Neural crest cell (in vitro differentiated cells): Measurements from ENCODE around the gene CSMD2. TPM values are rescaled to one million over a fixed set of nuclear protein-coding genes. Genes with fewer than 3 reads are reported as not detected.

Source experiments
- DNase-seq: peaks from one replicate; pipeline ENCODE4 v3.0.0; 2021; ENCODE audit warnings: low read depth, mixed read lengths, low spot score
- H3K27ac Mint-ChIP-seq: one replicate; pipeline ENCODE4 v1.8.0; 2021; ENCODE audit warnings: mild to moderate bottlenecking, mixed read lengths; ENCODE audit not compliant: unreplicated experiment
- H3K27me3 Mint-ChIP-seq: 2 replicates; pipeline ENCODE4 v1.8.0; 2021; ENCODE audit warnings: low read depth, mild to moderate bottlenecking, mixed read lengths
- H3K36me3 Mint-ChIP-seq: 2 replicates; pipeline ENCODE4 v1.8.0; 2021; ENCODE audit warnings: low read depth, mild to moderate bottlenecking, mixed read lengths
- H3K4me1 Mint-ChIP-seq: 2 replicates; pipeline ENCODE4 v1.8.0; 2021; ENCODE audit warnings: mixed read lengths
- H3K4me3 Mint-ChIP-seq: one replicate; pipeline ENCODE4 v1.8.0; 2021; ENCODE audit warnings: mild to moderate bottlenecking, mixed read lengths
- H3K9me3 Mint-ChIP-seq: 2 replicates; pipeline ENCODE4 v1.8.0; 2021; ENCODE audit warnings: mixed read lengths
- total RNA-seq: library from RNA; stranded (reverse); gene quantifications from 2 replicates; pipeline ENCODE4 v1.2.1, GENCODE V29; 2021
- TF ChIP-seq, protein P1 (sequence below): fragments of 200-600 bp; sonication (generic); conservative IDR thresholded peaks from 2 replicates; pipeline ENCODE4 v1.5.0; 2021; ENCODE audit warnings: antibody characterized with exemption, mild to moderate bottlenecking

CSMD2 gene
- total RNA-seq, 1 donor from 2014 or later = 0.40 TPM

DNA sequence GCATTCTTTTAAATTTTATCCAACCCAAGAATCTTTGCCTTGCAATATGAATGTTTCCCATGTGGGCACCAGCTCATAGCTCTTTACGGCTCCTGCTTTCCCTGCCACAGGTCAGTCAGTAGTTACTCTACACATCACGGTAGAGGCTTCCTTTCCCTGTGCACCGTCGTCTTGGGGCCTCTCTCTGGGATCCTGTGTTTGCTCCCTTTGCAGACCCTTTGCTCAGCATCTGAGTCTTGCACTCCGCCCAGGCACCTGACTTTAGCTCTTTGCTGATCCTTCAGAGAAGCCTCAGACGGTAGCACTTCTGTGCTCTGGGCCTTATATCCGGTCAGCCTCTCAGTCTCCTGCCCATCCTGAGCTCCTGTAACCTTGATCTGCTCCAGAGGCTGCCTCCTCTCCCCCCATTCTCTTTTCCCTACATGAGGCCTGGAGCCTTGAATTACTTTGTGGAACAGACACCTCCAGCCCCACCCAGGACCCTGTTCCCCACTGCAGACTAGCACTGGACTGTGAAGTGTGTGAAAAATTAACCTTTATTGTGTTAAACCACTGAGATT is 484.7 kb downstream of the CSMD2 start:
- DNase-seq = no peak
- Mint-ChIP-seq H3K36me3 (no peaks in the 10 kb centered on the region), H3K27ac (peak overlapping the region; percentile 43), H3K27me3 (peaks cover 19% of the 10 kb centered on the region), H3K4me1 (no peaks in the 10 kb centered on the region), H3K9me3 (no peaks in the 10 kb centered on the region), H3K4me3 (no peak overlapping the region)
- TF ChIP-seq, protein P1, sequence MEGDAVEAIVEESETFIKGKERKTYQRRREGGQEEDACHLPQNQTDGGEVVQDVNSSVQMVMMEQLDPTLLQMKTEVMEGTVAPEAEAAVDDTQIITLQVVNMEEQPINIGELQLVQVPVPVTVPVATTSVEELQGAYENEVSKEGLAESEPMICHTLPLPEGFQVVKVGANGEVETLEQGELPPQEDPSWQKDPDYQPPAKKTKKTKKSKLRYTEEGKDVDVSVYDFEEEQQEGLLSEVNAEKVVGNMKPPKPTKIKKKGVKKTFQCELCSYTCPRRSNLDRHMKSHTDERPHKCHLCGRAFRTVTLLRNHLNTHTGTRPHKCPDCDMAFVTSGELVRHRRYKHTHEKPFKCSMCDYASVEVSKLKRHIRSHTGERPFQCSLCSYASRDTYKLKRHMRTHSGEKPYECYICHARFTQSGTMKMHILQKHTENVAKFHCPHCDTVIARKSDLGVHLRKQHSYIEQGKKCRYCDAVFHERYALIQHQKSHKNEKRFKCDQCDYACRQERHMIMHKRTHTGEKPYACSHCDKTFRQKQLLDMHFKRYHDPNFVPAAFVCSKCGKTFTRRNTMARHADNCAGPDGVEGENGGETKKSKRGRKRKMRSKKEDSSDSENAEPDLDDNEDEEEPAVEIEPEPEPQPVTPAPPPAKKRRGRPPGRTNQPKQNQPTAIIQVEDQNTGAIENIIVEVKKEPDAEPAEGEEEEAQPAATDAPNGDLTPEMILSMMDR = no peak

DNA sequence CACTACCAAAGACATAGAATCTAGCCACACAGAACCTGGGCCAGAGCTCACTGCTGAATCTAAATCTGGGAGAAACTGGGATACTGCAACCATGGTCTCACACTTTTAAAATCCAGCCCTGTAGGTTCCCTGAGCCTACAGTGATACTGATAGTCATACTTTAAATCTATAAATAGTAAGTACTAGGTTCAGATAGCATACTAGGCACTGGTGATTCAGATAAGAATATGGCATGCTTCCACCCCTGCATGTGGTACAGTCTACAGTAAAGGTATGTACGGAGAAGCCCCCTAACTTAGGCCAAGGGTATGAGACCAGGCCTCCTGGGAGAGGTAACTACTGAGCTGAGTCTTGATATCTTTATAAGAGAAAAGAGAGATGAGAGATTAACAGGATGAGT is 494.5 kb downstream of the CSMD2 start:
- peaks cover 9% of the 10 kb centered on the region for H3K27me3 Mint-ChIP-seq
- peaks cover 15% of the 10 kb centered on the region for H3K4me1 Mint-ChIP-seq
- H3K36me3 Mint-ChIP-seq = no peaks in the 10 kb centered on the region
- H3K27ac Mint-ChIP-seq = no peak overlapping the region
- H3K4me3 Mint-ChIP-seq = no peak overlapping the region
- TF ChIP-seq, protein P1 = no peak
- DNase-seq = no peak
- H3K9me3 Mint-ChIP-seq = peaks cover 6% of the 10 kb centered on the region

DNA sequence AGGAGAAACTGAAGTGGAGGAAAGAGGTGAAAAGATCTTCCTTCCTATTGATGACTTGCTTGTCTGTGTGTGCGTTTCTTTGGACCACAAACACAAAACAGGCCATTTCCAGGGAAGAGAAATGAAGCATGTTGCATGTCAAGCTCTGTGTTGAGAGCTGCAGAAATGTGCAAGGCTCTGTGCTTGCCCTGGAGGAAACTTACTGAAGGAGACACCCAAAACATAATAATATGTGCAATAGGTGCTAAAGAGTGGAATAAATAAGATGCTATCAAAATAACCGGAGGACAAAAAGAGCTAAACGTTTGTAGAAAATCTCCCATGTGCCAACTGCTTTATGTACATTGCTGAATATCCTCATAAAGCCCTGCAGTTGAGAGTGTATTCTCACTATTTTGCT is 496.3 kb downstream of the CSMD2 start:
- H3K36me3 Mint-ChIP-seq = no peaks in the 10 kb centered on the region
- TF ChIP-seq, protein P1 = no peak
- H3K27ac Mint-ChIP-seq = peak overlapping the region; percentile 54
- H3K4me3 Mint-ChIP-seq = no peak overlapping the region
- peaks cover 6% of the 10 kb centered on the region for H3K27me3 Mint-ChIP-seq
- peaks cover 3% of the 10 kb centered on the region for H3K9me3 Mint-ChIP-seq
- H3K4me1 Mint-ChIP-seq = peaks cover 15% of the 10 kb centered on the region
- DNase-seq = no peak

DNA sequence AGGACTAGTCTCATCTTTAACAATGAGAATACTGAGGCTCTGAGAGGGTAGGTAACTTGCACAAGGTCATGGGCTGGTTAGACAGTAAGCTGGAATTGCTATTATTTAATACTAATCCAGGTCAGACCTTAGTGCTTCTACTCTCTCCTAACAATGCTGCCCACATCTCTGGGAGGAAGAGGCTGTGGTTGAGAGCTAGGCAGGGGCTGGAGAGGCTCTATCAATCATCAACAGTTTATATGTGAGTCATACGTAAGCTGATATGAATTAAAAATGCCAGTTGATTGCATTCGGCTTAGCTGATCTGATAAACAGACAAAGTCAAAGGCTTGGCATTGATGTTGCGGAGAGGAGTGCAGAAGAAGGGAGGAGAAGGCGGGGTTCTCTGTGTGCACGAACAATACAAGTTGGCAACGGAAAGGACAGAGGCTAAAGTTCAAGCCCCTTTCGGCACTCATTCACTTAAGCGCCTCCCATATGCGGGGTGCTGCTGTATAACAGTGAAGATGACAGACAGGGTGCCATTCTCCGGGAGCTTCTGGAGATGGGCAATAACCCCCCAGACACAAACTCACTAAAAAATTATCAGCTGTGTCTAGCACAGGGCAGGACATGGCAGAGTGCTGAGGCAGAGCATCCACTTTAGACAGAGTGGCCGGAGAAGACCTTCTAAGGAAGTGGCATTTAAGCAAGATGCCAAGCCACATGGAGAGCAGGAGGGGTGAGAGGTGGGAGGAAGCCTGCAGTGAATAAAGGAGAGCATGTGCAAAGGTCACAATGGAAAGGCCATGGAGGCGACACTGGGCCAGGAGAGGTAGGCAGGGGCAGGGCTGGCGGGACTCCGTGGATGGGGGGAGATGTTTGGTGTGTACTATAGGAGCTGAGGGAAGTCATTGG is 497.4 kb downstream of the CSMD2 start:
- Mint-ChIP-seq H3K27me3 (peaks cover 6% of the 10 kb centered on the region), H3K4me3 (no peak overlapping the region), H3K27ac (no peak overlapping the region), H3K9me3 (peaks cover 3% of the 10 kb centered on the region), H3K4me1 (peaks cover 15% of the 10 kb centered on the region), H3K36me3 (no peaks in the 10 kb centered on the region)
- TF ChIP-seq, protein P1 = no peak
- DNase-seq = no peak

DNA sequence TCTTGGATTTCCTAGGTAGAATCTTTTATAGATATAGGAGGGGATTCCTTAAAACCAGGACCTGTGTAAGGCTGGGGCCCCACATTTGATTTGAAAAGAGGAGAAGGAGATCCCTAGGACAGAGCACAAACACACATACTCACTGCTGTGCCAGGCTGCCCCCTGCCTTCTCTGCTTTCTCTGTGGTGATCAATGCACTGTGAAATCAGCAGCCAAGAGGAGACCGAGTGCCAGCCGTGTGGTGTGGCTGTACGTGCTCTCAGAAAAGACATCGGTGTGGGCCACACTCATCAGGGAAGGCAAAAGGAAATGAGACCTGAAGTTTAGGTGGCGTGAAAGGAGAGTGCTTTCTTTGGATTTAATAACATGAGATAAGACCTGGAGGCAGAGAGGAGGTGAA is 498.4 kb downstream of the CSMD2 start:
- Mint-ChIP-seq H3K4me1 (peaks cover 24% of the 10 kb centered on the region), H3K27me3 (peaks cover 6% of the 10 kb centered on the region), H3K4me3 (no peak overlapping the region), H3K9me3 (peaks cover 3% of the 10 kb centered on the region), H3K27ac (no peak overlapping the region), H3K36me3 (no peaks in the 10 kb centered on the region)
- no peak for DNase-seq
- TF ChIP-seq, protein P1 = no peak
